Neural cell (in vitro differentiated cells): ENCODE measurements around the gene SYT5. TPM values are rescaled to one million over a fixed set of nuclear protein-coding genes. Genes with fewer than 3 reads are reported as not detected.

Experiments
- H2AFZ ChIP-seq: fragments of 200-600, 300-800 bp; sonication (generic), shearing (Covaris generic); 2 replicates; pipeline ENCODE4 v1.6.0; 2014; ENCODE audit warnings: low read depth, mild to moderate bottlenecking, antibody characterized with exemption, low read length, moderate library complexity
- H3F3A ChIP-seq: fragments of 200-600 bp; shearing (Covaris generic); 2 replicates; pipeline ENCODE4 v1.6.1; 2016; ENCODE audit warnings: mild to moderate bottlenecking, moderate library complexity, mixed read lengths, antibody characterized with exemption, low read length; ENCODE audit not compliant: insufficient read depth, poor library complexity, severe bottlenecking
- H3K27ac ChIP-seq: fragments of 200-600, 300-800 bp; sonication (generic), shearing (Covaris generic); 2 replicates; pipeline ENCODE4 v1.5.1; 2014; ENCODE audit warnings: mild to moderate bottlenecking, low read length, moderate library complexity
- H3K27me3 ChIP-seq: fragments of 300-800, 200-600 bp; sonication (generic), shearing (Covaris generic); 2 replicates; pipeline ENCODE4 v1.6.0; 2014; ENCODE audit warnings: mild to moderate bottlenecking, low read depth, low read length, moderate library complexity; ENCODE audit not compliant: insufficient read depth
- H3K36me3 ChIP-seq: fragments of 300-800, 200-600 bp; sonication (generic), shearing (Covaris generic); 2 replicates; pipeline ENCODE4 v1.5.1; 2014; ENCODE audit warnings: mild to moderate bottlenecking, antibody characterized with exemption, low read length, moderate library complexity; ENCODE audit not compliant: insufficient read depth
- H3K4me2 ChIP-seq: fragments of 300-800, 200-600 bp; sonication (generic), shearing (Covaris generic); 2 replicates; pipeline ENCODE4 v1.6.0; 2014; ENCODE audit warnings: mild to moderate bottlenecking, low read length
- H3K4me3 ChIP-seq: fragments of 300-800, 200-600 bp; sonication (generic), shearing (Covaris generic); 2 replicates; pipeline ENCODE4 v1.5.1; 2014; ENCODE audit warnings: mild to moderate bottlenecking, low read length, moderate library complexity
- H3K79me2 ChIP-seq: fragments of 200-600 bp; shearing (Covaris generic); replicated peaks from 2 replicates; pipeline ENCODE4 v1.6.0; 2014; ENCODE audit warnings: mild to moderate bottlenecking, low read length, moderate library complexity; ENCODE audit not compliant: insufficient read depth
- H3K9ac ChIP-seq: fragments of 300-800, 200-600 bp; sonication (generic), shearing (Covaris generic); 2 replicates; pipeline ENCODE4 v1.6.1; 2016; ENCODE audit warnings: mild to moderate bottlenecking, low read length, mixed read lengths
- H3K9me2 ChIP-seq: fragments of 200-600 bp; shearing (Covaris generic); 2 replicates; pipeline ENCODE4 v1.6.1; 2016; ENCODE audit warnings: mild to moderate bottlenecking, low read length, mixed read lengths; ENCODE audit not compliant: insufficient read depth
- H3K9me3 ChIP-seq: fragments of 200-600, 300-800 bp; sonication (generic), shearing (Covaris generic); 2 replicates; pipeline ENCODE4 v1.6.1; 2016; ENCODE audit warnings: mild to moderate bottlenecking, mixed run types, low read length, moderate library complexity, mixed read lengths
- H4K20me1 ChIP-seq: fragments of 200-600 bp; shearing (Covaris generic); 2 replicates; pipeline ENCODE4 v1.6.1; 2016; ENCODE audit warnings: mild to moderate bottlenecking, mixed run types; ENCODE audit not compliant: insufficient read depth
- CTCF ChIP-seq: fragments of 450-650 bp; IDR thresholded peaks from 2 replicates; pipeline ENCODE4 v1.5.1; 2014; ENCODE audit warnings: antibody characterized with exemption, mild to moderate bottlenecking, moderate library complexity; ENCODE audit not compliant: poor library complexity, severe bottlenecking
- EP300 ChIP-seq: fragments of 450-650 bp; conservative IDR thresholded peaks from 2 replicates; pipeline ENCODE4 v1.6.1; 2014; ENCODE audit warnings: antibody characterized with exemption, mild to moderate bottlenecking, moderate library complexity; ENCODE audit not compliant: poor library complexity, severe bottlenecking
- EZH2 ChIP-seq: fragments of 200-600, 300-800 bp; shearing (Covaris generic), sonication (generic); IDR thresholded peaks from 2 replicates; pipeline ENCODE4 v1.6.1; 2014; ENCODE audit warnings: antibody characterized with exemption, low read length, borderline replicate concordance, mild to moderate bottlenecking; ENCODE audit not compliant: insufficient read depth, poor library complexity, severe bottlenecking
- MXI1 ChIP-seq: fragments of 450-650 bp; conservative IDR thresholded peaks from 2 replicates; pipeline ENCODE4 v1.6.1; 2014; ENCODE audit warnings: antibody characterized with exemption, mild to moderate bottlenecking; ENCODE audit not compliant: poor library complexity, severe bottlenecking
- POLR2AphosphoS5 ChIP-seq: IDR thresholded peaks from 2 replicates; pipeline ENCODE4 v1.6.1; 2012
- RAD21 ChIP-seq: fragments of 450-650 bp; conservative IDR thresholded peaks from 2 replicates; pipeline ENCODE4 v1.6.1; 2014; ENCODE audit warnings: antibody characterized with exemption, mild to moderate bottlenecking, moderate library complexity
- REST ChIP-seq: IDR thresholded peaks from 2 replicates; pipeline ENCODE4 v1.6.1; 2012; ENCODE audit warnings: borderline replicate concordance
- SMC3 ChIP-seq: fragments of 450-650 bp; conservative IDR thresholded peaks from 2 replicates; pipeline ENCODE4 v1.6.1; 2014; ENCODE audit warnings: antibody characterized with exemption, mild to moderate bottlenecking, moderate library complexity; ENCODE audit not compliant: poor library complexity
- TAF1 ChIP-seq: IDR thresholded peaks from 2 replicates; pipeline ENCODE4 v1.6.1; 2012; ENCODE audit warnings: low read depth
- polyA plus RNA-seq: library from polyadenylated mRNA; depleted of rRNA; stranded (reverse); fragments of >200 nt; gene quantifications from 2 replicates; pipeline ENCODE4 v1.2.3, GENCODE V29; 2014

Gene SYT5
- polyA plus RNA-seq, 1 donor from 2014 or later, result 237 TPM

GRCh38 chr19:55199620-55200204 is 19.6 kb upstream of the SYT5 start:
- TF ChIP-seq MXI1 (no peak), CTCF (no peak), REST (no peak), RAD21 (no peak), EZH2 (no peak), TAF1 (no peak), EP300 (no peak), POLR2AphosphoS5 (no peak)
- Histone ChIP-seq H3K4me2 (no peak overlapping the region), H3K27ac (no peak overlapping the region), H3K9me3 (no peaks in the 10 kb centered on the region), H3K36me3 (no peaks in the 10 kb centered on the region), H3K79me2 (no peaks in the 10 kb centered on the region), H3K9ac (no peak overlapping the region), H3K4me3 (no peak overlapping the region), H3K9me2 (no peaks in the 10 kb centered on the region), H3K27me3 (no peaks in the 10 kb centered on the region), H3F3A (no peaks in the 10 kb centered on the region), H2AFZ (no peak overlapping the region), H4K20me1 (no peaks in the 10 kb centered on the region)

- no peaks in the 10 kb centered on the region for H3K27me3 ChIP-seq
- H3K9me2 ChIP-seq, result no peaks in the 10 kb centered on the region
- no peak overlapping the region for H3K4me2 ChIP-seq
- no peaks in the 10 kb centered on the region for H3F3A ChIP-seq
- no peaks in the 10 kb centered on the region for H3K9me3 ChIP-seq
- no peak overlapping the region for H3K4me3 ChIP-seq
- no peaks in the 10 kb centered on the region for H3K79me2 ChIP-seq
- H3K9ac ChIP-seq, result no peak overlapping the region
- H3K27ac ChIP-seq, result no peak overlapping the region
- H2AFZ ChIP-seq, result no peak overlapping the region
- H3K36me3 ChIP-seq, result no peaks in the 10 kb centered on the region
- TF ChIP-seq MXI1 (no peak), TAF1 (no peak)
- H4K20me1 ChIP-seq, result no peaks in the 10 kb centered on the region
Measured at GRCh38 chr19:55198651-55199050, 18.6 kb upstream of the SYT5 start.

GRCh38 chr19:55197528-55197927 is 17.4 kb upstream of the SYT5 start:
- no peak overlapping the region for H3K4me2 ChIP-seq
- H4K20me1 ChIP-seq, result no peaks in the 10 kb centered on the region
- H2AFZ ChIP-seq, result no peak overlapping the region
- H3K4me3 ChIP-seq, result no peak overlapping the region
- H3K9me3 ChIP-seq, result no peaks in the 10 kb centered on the region
- H3K9ac ChIP-seq, result no peak overlapping the region
- TF ChIP-seq RAD21, result no peak
- TF ChIP-seq TAF1, result no peak
- no peak for TF ChIP-seq POLR2AphosphoS5
- TF ChIP-seq CTCF, result no peak
- no peak for TF ChIP-seq SMC3
- TF ChIP-seq EZH2, result no peak
- TF ChIP-seq EP300, result no peak
- no peak for TF ChIP-seq REST
- TF ChIP-seq MXI1, result no peak
- H3F3A ChIP-seq, result no peaks in the 10 kb centered on the region
- no peaks in the 10 kb centered on the region for H3K9me2 ChIP-seq
- H3K27ac ChIP-seq, result no peak overlapping the region
- H3K79me2 ChIP-seq, result no peaks in the 10 kb centered on the region
- H3K27me3 ChIP-seq, result no peaks in the 10 kb centered on the region
- H3K36me3 ChIP-seq, result no peaks in the 10 kb centered on the region
